ENCODE data around the gene ALDH5A1. TPM values are rescaled to one million over a fixed set of nuclear protein-coding genes. Genes with fewer than 3 reads are reported as not detected.

ALDH5A1 gene
- polyA plus RNA-seq, 1 donor (not counting 4 experiments of a cell fraction or from before 2014, with no cell fraction given) = 0.45 TPM

DNA sequence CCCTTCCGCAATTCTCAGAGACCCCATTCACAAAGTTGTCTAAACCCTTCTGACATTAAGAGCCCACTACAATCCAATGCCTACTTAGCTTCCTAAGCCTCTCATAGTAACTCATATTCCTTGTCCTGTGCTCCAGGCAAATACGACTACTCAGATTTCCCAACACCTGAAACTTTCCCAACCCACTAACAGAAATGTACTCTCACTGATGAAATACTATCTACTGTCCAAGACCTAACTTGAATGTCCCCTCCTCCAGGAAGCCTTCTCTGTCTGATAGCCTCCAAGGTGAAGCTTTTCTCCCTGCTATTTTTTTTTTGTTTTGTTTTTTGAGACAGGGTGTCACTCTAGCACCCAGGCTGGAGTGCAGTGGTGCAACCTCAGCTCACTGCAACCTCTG is 35.8 kb upstream of the ALDH5A1 start:
- TF ChIP-seq EZH2 (IDR thresholded peaks at IDR 0.05; ENCODE audit: low read length) = no peak
- TF ChIP-seq, protein P1, sequence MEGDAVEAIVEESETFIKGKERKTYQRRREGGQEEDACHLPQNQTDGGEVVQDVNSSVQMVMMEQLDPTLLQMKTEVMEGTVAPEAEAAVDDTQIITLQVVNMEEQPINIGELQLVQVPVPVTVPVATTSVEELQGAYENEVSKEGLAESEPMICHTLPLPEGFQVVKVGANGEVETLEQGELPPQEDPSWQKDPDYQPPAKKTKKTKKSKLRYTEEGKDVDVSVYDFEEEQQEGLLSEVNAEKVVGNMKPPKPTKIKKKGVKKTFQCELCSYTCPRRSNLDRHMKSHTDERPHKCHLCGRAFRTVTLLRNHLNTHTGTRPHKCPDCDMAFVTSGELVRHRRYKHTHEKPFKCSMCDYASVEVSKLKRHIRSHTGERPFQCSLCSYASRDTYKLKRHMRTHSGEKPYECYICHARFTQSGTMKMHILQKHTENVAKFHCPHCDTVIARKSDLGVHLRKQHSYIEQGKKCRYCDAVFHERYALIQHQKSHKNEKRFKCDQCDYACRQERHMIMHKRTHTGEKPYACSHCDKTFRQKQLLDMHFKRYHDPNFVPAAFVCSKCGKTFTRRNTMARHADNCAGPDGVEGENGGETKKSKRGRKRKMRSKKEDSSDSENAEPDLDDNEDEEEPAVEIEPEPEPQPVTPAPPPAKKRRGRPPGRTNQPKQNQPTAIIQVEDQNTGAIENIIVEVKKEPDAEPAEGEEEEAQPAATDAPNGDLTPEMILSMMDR (optimal IDR thresholded peaks at IDR 0.05 in 1 of 3, IDR thresholded peaks at IDR 0.05 in 1 of 3, conservative IDR thresholded peaks at IDR 0.05 in 1 of 3; ENCODE audit: extremely low read depth in 1 of 3, insufficient read depth in 2 of 3, low read length in 3 of 3) = no peak
- dilution Hi-C loops (cut with MboI; ENCODE audit: extremely low pct_ligation_motif_present, low sequenced_read_pairs) = no loop called here
- H3K27me3 ChIP-seq (ENCODE audit: control insufficient read depth, extremely low read depth, insufficient read depth, low read length) = no peaks in the 10 kb centered on the region
- H3K4me3 ChIP-seq (ENCODE audit: control insufficient read depth in 2 of 3, extremely low read depth in 1 of 3, insufficient read depth in 2 of 3, low read depth in 1 of 3, low read length in 3 of 3) = no peak overlapping the region
- H3K4me2 ChIP-seq (ENCODE audit: control insufficient read depth, extremely low read depth, insufficient read depth, low read depth, low read length) = no peak overlapping the region
- no peaks in the 10 kb centered on the region for H4K20me1 ChIP-seq (ENCODE audit: control insufficient read depth, extremely low read depth, insufficient read depth, low read length)
- no peak for DNase-seq (ENCODE audit: low read depth, low spot score)
- no peaks in the 10 kb centered on the region for H3K79me2 ChIP-seq (ENCODE audit: control insufficient read depth, insufficient read depth, low read length)
- H3K27ac ChIP-seq (ENCODE audit: control insufficient read depth, insufficient read depth, low read length) = no peak overlapping the region
- no peak overlapping the region for H2AFZ ChIP-seq (ENCODE audit: control insufficient read depth, low read length)
- H3K9me1 ChIP-seq (ENCODE audit: control insufficient read depth, extremely low read depth, insufficient read depth, low read length) = no peaks in the 10 kb centered on the region
- no peak overlapping the region for H3K9ac ChIP-seq (ENCODE audit: control insufficient read depth, extremely low read depth, insufficient read depth, low read length)
- H3K9me3 ChIP-seq (ENCODE audit: control insufficient read depth, low read depth, low read length) = no peaks in the 10 kb centered on the region
- H3K4me1 ChIP-seq (ENCODE audit: control insufficient read depth, extremely low read depth, insufficient read depth, low read length) = no peaks in the 10 kb centered on the region
- FAIRE-seq = no peak
- no peaks in the 10 kb centered on the region for H3K36me3 ChIP-seq (ENCODE audit: control insufficient read depth in 2 of 2, extremely low read depth in 1 of 2, insufficient read depth in 2 of 2, low read length in 2 of 2)

DNA sequence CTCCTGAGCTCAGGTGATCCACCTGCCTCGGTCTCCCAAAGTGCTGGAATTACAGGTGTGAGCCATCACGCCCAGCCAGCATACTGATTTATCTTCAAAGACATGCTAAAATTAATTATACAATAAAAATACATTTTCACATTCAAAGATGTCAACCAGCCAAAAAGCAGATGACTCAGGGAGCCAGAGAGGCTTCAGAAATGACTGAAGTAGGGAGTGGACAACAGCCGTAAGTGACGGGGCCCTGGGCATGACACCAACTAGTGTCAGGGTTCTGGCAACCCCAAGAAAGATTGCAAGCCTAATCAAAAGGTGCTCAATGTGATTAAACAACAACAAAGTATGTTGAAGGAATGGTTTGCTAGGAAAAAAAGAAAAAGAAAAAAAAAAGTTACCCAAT is 33.8 kb upstream of the ALDH5A1 start:
- Histone ChIP-seq H3K9ac (ENCODE audit: control insufficient read depth, extremely low read depth, insufficient read depth, low read length) (no peak overlapping the region), H3K27me3 (ENCODE audit: control insufficient read depth, extremely low read depth, insufficient read depth, low read length) (no peaks in the 10 kb centered on the region), H3K4me1 (ENCODE audit: control insufficient read depth, extremely low read depth, insufficient read depth, low read length) (no peaks in the 10 kb centered on the region), H3K9me1 (ENCODE audit: control insufficient read depth, extremely low read depth, insufficient read depth, low read length) (no peaks in the 10 kb centered on the region), H3K36me3 (ENCODE audit: control insufficient read depth in 2 of 2, extremely low read depth in 1 of 2, insufficient read depth in 2 of 2, low read length in 2 of 2) (no peaks in the 10 kb centered on the region), H3K4me2 (ENCODE audit: control insufficient read depth, extremely low read depth, insufficient read depth, low read depth, low read length) (no peak overlapping the region), H4K20me1 (ENCODE audit: control insufficient read depth, extremely low read depth, insufficient read depth, low read length) (no peaks in the 10 kb centered on the region), H3K27ac (ENCODE audit: control insufficient read depth, insufficient read depth, low read length) (no peak overlapping the region), H3K79me2 (ENCODE audit: control insufficient read depth, insufficient read depth, low read length) (no peaks in the 10 kb centered on the region), H3K4me3 (ENCODE audit: control insufficient read depth in 2 of 3, extremely low read depth in 1 of 3, insufficient read depth in 2 of 3, low read depth in 1 of 3, low read length in 3 of 3) (no peak overlapping the region), H3K9me3 (ENCODE audit: control insufficient read depth, low read depth, low read length) (no peaks in the 10 kb centered on the region), H2AFZ (ENCODE audit: control insufficient read depth, low read length) (no peak overlapping the region)
- FAIRE-seq = no peak
- TF ChIP-seq EZH2 (IDR thresholded peaks at IDR 0.05; ENCODE audit: low read length) = no peak
- TF ChIP-seq, protein P1 (optimal IDR thresholded peaks at IDR 0.05 in 1 of 3, IDR thresholded peaks at IDR 0.05 in 1 of 3, conservative IDR thresholded peaks at IDR 0.05 in 1 of 3; ENCODE audit: extremely low read depth in 1 of 3, insufficient read depth in 2 of 3, low read length in 3 of 3) = no peak
- dilution Hi-C loops (cut with MboI; ENCODE audit: extremely low pct_ligation_motif_present, low sequenced_read_pairs) = no loop called here
- no peak for DNase-seq (ENCODE audit: low read depth, low spot score)
